GM19467 (cell line): ENCODE results near the gene PRXL2B.

Experiments used
- ATAC-seq: cut with Tn5 transposase; IDR thresholded peaks from one replicate; pipeline ENCODE4 v1.9.1; 2021; ENCODE audit warnings: mild to moderate bottlenecking, moderate library complexity; ENCODE audit not compliant: unreplicated experiment

The PRXL2B gene

GRCh38 chr1:2596530-2597333 is 10.2 kb downstream of the PRXL2B start:
- no peak for ATAC-seq

- ATAC-seq = no peak
These were observed 11.1 kb downstream of the PRXL2B start for GRCh38 chr1:2597441-2598328.

GRCh38 chr1:2598329-2598931 is 11.9 kb downstream of the PRXL2B start:
- no peak for ATAC-seq

DNA sequence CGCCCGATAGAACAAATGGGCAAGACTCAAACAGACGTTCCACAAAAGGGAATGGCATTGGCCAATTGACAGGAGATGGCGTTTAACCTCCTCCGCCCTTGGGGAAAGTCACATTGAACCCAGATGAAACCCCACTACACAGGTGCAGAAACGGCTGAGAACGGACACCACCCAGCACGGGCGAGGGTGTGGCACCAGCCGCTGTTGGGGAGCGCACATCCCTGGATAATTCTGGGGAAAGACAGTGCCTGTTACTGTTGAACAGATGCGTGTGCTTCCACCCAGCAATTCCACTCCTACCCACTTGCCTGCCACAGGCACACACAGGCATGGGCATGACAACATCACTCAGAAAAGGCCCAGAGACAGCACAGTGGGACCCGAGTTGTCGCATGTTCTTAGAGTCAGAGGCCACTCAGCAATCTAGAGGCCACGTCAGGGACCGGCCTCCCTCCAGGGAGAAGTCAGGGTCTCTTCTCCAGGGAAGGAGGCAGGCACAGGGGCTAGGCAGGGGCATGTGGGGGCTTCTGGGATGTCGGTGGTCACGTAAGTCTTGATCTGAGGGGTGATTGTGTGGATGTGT is 15.2 kb downstream of the PRXL2B start:
- ATAC-seq = no peak

- ATAC-seq = no peak
These were observed 15.8 kb downstream of the PRXL2B start for GRCh38 chr1:2602311-2602835.

DNA sequence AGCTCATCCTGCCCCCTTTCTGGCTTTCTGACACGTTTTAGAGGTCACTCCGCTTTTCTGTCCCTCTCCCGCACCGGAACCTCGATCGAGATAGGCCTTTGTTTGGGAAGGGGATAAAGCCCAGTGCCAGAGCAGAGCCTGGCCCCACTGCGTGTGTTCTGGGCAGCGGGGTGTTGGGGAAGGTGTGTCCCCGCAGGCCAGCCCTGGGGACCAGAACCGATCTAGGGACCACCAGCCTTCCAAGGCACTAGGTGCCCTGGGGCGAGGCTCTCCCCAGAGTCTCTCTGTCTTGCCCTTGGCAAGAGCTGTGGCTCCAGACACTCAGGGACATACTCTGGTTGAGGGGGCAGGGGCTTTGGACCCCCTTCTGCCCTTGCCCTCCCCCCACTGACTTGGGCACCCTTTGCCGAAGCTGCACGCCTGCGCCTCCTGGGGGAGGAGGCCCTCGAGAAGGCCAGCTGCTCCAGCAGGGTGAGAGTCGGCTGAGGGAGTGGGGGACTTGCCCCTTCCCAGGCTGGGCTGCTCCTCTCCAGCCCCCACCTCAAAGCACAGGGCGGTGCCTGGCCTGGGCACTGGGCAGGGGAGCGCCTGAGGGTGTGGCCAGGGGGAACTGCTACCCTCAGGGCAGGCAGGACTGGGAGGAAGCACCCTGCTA is 16.4 kb downstream of the PRXL2B start:
- no peak for ATAC-seq

DNA sequence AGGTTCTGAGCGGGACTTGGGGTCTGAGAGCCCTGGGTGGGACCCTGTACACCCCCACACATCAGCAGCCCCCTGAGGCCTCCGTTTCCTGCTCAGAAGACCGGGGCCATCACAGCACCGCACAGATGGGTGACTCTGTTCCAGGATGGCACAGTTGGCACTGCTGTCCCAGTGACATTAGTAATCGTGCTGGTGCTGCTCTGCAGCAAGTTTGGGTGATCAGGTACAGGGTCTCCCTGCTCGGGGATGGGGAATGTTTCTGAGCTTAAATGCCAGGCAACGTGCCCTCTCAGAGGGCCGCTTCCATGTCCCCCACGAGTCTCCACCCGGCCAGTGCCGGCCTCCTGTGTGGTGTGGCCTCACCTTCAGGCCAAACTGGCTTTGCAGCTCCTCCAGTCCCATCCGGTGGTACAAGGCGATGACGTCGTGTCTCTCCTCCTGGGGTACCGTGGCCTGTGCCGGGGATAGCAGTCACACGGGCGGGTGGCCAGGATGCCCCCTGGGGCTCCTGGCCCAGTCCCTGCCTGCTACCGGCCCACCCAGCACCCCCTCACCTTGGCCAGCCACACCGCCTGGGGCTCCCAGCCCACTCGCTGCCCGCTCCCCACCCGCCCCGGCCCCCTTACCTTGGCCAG is 17.1 kb downstream of the PRXL2B start:
- ATAC-seq = no peak

- ATAC-seq = no peak
These were observed 17.7 kb downstream of the PRXL2B start for GRCh38 chr1:2604156-2604843.

DNA sequence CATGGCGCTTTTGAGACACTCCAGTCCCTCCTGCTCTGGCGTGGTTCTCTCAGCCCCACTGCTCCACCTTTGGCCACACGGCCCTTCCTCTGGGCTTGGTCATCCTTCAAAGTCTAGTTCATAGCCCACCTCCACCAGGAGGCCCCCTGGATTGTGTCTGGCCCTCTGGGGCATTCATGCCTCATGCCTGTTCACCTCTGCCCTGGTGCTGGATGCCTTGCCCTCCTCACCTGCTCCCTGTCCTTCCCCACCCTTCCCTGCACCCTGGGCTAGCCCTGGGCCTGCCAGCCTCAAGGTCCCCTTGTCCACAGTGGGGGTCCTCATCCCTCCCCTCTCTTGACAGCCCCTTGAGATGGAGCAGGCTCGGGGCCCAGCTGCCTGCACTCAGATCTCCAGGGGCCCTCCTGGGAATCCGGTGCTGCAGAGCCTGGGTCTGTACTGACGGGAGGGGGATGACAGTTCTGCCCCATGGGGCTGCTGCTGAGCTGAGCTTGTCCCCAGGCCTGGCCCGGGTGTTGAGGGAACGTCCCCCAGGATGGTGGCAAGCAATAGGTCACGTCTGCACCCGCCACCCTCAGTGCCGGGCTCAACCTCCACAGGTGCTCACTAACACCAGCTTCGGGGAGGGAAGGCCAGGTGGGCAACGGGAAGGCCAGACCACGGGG is 18.4 kb downstream of the PRXL2B start:
- no peak for ATAC-seq

DNA sequence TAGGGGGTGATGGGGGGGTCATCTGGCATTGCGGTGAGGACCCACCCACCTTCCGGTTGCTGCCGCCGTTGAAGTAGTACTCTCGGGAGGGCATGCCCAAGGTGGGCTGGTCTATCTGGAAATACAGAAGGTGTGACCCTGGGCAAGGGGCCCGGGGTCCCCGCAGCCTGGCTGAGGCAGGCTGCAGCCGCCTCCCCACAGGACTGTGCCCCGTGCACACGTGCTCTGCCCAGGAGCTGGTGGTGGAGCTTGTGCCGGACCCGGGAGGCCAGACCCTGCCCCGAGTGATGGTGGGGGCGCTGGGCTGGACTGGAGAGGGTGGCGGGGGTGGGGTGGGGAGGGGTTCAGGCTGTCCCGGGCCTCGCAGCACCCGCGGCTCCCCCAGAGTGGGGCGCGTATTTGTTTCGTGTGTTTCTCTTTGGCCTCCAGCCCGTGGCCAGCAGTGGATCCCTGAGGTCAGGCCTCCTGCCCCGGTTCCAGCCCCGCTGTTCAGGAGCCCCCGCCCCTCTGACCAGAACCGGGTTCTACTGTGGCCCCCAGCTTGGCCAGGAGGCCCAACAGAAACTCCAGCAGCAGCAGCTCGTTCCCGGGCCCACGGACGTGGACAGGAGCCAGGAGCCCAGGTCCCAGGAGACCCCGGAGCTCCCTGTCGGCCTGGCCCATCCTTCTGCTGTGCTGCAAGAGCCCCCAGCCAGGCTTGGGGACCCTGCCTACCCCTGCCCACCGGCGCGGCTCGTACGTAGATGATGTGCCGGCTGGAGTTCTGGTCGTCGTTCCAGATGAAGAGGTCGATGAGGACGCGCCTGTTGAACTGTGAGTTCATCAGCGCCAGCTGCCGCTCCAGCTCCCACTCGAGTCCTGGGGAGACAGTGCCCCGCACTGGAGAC is 19.2 kb downstream of the PRXL2B start:
- ATAC-seq = no peak

DNA sequence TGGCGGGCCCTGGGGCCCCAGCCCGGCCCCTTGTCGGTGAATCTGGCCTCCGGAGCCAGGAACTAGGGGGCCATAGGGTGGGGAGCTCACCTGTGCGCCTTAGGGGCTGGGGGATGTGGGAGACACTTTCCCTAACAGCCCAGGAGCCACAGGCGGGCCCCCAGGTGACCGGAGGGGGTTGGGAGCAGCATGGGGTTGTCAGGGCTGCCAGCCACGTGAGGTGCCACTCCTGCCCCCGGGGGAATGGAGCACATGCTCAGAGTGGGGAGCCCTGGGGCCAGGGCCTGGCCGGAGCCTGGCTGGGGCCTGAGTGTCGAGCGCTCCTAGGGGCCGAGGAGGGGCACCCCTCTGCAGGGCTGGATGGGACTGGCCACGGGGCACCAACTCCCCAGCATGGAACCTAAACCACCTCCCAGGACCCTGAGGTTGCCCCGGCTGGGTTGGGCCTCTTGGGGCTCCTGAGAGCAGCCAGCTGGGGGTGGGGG is 19.9 kb downstream of the PRXL2B start:
- no peak for ATAC-seq

- no peak for ATAC-seq
These were observed 20.5 kb downstream of the PRXL2B start for GRCh38 chr1:2606881-2607621.

DNA sequence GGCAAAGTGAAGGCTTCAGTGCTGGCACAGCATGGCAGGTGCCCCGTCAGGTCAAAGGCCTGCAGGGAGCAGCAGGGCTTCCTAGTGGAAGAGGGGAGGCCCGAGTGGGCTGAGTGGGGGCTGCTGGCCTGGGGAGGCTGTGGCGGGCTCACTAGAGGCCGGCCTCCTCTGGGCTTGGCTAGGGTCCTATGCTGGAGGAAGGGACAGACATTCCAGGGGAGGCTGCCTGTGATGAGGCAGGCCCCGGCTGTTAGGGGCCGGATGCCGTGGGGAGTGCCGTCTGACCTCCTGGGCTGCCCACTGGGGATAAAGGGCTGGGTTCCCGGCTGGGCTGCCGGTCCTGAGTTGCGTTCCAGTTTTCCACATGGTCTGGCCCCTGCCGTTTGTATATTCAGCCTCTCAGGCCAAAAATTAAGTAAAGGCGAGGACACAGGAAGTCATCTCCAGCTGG is 21.1 kb downstream of the PRXL2B start:
- no peak for ATAC-seq

- no peak for ATAC-seq
These were observed 22.9 kb downstream of the PRXL2B start for GRCh38 chr1:2609319-2610035.

DNA sequence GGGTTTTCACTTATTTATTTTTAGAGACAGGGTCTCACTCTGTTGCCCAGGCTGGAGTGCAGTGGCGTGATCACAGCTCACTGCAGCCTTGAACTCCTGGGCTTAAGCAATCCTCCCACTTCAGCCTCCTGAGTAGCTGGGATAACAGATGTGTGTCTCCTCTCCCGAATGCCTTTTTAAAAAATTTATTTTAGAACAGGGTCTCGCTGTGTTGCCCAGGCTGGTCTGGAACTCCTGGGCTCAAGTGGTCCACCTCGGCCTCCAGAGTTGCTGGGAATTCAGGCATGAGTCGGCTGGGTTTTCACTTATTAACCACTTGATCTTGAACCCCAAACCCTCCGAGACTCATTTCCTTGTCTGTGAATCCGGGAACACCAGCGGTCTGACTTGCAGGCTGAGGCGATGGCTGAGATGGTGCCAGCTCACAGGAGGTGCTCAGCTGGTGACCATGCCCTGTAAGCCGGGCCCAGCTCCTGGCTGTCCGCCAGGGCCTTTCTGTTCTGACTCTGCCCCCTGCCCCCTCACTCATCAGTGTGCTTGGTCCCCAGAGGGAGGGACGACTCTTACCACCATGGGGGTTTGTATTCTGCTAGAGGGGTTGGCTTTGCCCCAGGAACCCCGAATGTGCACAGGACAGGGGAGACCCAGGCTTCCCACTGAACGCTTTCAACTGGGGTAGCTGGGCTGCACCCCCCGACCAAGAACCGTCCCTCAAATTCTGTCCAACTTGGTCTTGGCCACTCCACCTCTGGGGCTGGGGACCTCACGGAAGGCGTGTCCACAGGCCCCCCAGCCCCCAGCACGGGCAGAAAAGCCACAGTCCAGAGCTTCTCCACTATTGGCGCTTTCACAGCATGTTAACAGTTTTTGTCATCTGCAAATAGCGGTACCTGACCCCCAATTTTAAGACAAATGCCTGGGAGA is 23.7 kb downstream of the PRXL2B start:
- ATAC-seq = no peak
